Measurements from ENCODE around the gene DRAP1. TPM values are rescaled to one million over a fixed set of nuclear protein-coding genes. Genes with fewer than 3 reads are reported as not detected.

The DRAP1 gene
- total RNA-seq, 1 experiment from 2014 or later = 581 TPM

DNA sequence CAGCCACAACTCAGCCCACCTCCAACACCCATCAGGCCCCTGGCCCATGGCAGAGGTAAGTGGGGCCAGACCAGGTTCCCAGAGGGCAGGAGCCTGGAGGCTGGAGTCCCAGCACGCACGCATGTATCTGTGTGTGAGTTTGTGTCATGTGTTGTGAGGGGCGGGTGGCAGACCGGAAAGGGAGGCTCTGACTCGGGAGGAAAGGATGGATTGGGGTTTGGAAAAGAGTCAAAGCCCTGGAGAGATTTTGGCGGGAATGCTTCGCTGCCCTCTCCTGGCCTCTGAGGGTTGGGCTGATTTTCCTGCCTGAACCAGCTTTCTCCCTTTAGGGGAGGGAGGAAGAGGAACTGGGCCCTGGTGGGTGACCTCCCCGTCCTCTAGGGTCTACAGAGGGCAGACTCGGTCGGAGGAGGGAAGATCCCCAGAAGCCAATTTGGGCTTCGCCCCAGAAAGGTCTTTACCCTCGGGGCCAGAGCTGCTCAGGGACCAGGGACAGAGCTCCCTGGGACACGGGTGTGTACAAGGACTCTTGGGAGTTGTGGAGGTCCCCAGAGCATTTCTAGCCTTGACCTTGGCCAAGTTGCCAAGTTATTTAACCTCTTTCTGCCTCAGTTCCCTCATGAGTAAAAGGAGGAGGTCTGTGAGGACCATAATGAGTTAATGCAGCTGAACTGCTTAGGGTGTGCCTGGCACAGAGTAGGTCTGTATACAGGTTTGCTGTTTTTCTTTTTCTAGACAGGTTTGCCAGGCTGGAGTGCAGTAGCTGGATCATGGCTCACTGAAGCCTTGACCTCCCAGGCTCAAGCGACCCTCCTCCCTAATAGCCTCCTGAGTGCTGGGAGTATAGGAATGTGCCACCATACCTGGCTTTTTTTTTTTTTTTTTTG, 7.3 kb upstream of the DRAP1 start:
- DNase-seq (ENCODE audit: low read depth, low spot score) (no peak), ATAC-seq (peak; percentile 24)
- H3K9me3 ChIP-seq (ENCODE audit: control insufficient read depth, insufficient read depth, low read depth, low read length) = no peaks in the 10 kb centered on the region
- no peaks in the 10 kb centered on the region for H3K36me3 ChIP-seq (ENCODE audit: control insufficient read depth, insufficient read depth, low read length)
- H3K4me3 ChIP-seq (ENCODE audit: low read depth in 2 of 2, low read length in 2 of 2) = no peak overlapping the region
- ChIA-PET CTCF (interaction anchor here (0.5 to 1.2 kb wide), 5 partner anchors 9 to 582 kb away, joined by 3 to 8 read pairs (median 3); partner anchors contain the start of genes CCDC85B and FIBP), POLR2A (interaction anchor here (0.5 to 2.4 kb wide), 9 partner anchors 9 to 404 kb away, joined by 3 to 37 read pairs (median 4); partner anchors contain the start of gene FOSL1)
- peaks cover 90% of the 10 kb centered on the region for H3K4me1 ChIP-seq (ENCODE audit: control insufficient read depth, insufficient read depth, low read length)
- H3K27me3 ChIP-seq (ENCODE audit: control insufficient read depth, insufficient read depth, low read length) = no peaks in the 10 kb centered on the region
- no peak for TF ChIP-seq TCF7L2 (IDR thresholded peaks at IDR 0.05; ENCODE audit: low read depth, low read length)
- peak; percentile 69 for TF ChIP-seq POLR2AphosphoS5 (IDR thresholded peaks at IDR 0.05; ENCODE audit: low read depth, low read length)
- TF ChIP-seq SIN3A (IDR thresholded peaks at IDR 0.05; ENCODE audit: borderline replicate concordance, insufficient read depth, low read depth, low read length) = 0 out of 2 replicates have a peak, but pooled peaks have one; percentile 30
- in situ Hi-C loops (cut with HindIII; ENCODE audit: low pct_unique_long_range_greater_than_20kb, low sequenced_read_pairs) = no loop called here
- peak overlapping the region; percentile 99 for H3K27ac ChIP-seq (ENCODE audit: low read length)
- intact Hi-C loops (cut with micrococcal nuclease; ENCODE audit: unreplicated experiment) = no loop called here
- TSS peak; percentile 53 for BruUV-seq (replicated peaks)

DNA sequence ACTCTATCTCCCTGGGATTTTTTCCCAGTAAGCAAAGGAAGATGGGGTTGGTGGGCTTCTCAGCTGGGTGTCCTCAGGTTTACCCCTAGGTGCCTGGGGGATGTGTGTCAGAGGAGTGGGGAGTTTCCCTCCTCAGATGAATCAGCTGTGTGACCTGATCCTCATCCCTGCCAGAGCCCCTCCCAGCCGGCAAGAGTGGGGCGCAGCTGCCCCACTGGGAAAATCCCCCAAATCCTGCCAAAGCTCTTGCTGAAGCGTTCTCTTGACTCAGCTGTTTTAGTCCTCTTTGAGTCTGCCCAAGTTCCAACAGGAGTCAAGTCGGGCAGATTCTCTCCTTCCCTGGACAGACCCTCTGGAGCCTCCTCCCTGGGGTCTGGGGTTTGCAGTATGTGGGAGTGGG, 6.4 kb upstream of the DRAP1 start:
- TF ChIP-seq TCF7L2 (IDR thresholded peaks at IDR 0.05; ENCODE audit: low read depth, low read length) = no peak
- TF ChIP-seq, protein P1, sequence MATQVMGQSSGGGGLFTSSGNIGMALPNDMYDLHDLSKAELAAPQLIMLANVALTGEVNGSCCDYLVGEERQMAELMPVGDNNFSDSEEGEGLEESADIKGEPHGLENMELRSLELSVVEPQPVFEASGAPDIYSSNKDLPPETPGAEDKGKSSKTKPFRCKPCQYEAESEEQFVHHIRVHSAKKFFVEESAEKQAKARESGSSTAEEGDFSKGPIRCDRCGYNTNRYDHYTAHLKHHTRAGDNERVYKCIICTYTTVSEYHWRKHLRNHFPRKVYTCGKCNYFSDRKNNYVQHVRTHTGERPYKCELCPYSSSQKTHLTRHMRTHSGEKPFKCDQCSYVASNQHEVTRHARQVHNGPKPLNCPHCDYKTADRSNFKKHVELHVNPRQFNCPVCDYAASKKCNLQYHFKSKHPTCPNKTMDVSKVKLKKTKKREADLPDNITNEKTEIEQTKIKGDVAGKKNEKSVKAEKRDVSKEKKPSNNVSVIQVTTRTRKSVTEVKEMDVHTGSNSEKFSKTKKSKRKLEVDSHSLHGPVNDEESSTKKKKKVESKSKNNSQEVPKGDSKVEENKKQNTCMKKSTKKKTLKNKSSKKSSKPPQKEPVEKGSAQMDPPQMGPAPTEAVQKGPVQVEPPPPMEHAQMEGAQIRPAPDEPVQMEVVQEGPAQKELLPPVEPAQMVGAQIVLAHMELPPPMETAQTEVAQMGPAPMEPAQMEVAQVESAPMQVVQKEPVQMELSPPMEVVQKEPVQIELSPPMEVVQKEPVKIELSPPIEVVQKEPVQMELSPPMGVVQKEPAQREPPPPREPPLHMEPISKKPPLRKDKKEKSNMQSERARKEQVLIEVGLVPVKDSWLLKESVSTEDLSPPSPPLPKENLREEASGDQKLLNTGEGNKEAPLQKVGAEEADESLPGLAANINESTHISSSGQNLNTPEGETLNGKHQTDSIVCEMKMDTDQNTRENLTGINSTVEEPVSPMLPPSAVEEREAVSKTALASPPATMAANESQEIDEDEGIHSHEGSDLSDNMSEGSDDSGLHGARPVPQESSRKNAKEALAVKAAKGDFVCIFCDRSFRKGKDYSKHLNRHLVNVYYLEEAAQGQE (IDR thresholded peaks at IDR 0.05; ENCODE audit: insufficient read depth in 1 of 2, low read depth in 2 of 2, low read length in 1 of 2) = no peak
- no peak for TF ChIP-seq POLR2AphosphoS5 (IDR thresholded peaks at IDR 0.05; ENCODE audit: low read depth, low read length)
- TF ChIP-seq, protein P2, sequence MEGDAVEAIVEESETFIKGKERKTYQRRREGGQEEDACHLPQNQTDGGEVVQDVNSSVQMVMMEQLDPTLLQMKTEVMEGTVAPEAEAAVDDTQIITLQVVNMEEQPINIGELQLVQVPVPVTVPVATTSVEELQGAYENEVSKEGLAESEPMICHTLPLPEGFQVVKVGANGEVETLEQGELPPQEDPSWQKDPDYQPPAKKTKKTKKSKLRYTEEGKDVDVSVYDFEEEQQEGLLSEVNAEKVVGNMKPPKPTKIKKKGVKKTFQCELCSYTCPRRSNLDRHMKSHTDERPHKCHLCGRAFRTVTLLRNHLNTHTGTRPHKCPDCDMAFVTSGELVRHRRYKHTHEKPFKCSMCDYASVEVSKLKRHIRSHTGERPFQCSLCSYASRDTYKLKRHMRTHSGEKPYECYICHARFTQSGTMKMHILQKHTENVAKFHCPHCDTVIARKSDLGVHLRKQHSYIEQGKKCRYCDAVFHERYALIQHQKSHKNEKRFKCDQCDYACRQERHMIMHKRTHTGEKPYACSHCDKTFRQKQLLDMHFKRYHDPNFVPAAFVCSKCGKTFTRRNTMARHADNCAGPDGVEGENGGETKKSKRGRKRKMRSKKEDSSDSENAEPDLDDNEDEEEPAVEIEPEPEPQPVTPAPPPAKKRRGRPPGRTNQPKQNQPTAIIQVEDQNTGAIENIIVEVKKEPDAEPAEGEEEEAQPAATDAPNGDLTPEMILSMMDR (IDR thresholded peaks at IDR 0.05) = no peak
- TF ChIP-seq SIN3A (IDR thresholded peaks at IDR 0.05; ENCODE audit: borderline replicate concordance, insufficient read depth, low read depth, low read length) = no peak

More for the DNA sequence above, 6.4 kb upstream of the DRAP1 start:
- no TSS peak for BruUV-seq (replicated peaks)
- DNase-seq (ENCODE audit: low read depth, low spot score) = no peak
- CTCF ChIA-PET = interaction anchor here (0.5 to 0.9 kb wide), 2 partner anchors 22 to 582 kb away, joined by 3 read pairs; partner anchors contain the start of gene CCDC85B
- in situ Hi-C loops (cut with HindIII; ENCODE audit: low pct_unique_long_range_greater_than_20kb, low sequenced_read_pairs) (no loop called here), intact Hi-C loops (cut with micrococcal nuclease; ENCODE audit: unreplicated experiment) (no loop called here)
- no peaks in the 10 kb centered on the region for H3K27me3 ChIP-seq (ENCODE audit: control insufficient read depth, insufficient read depth, low read length)
- POLR2A ChIA-PET = interaction anchor here (1.4 to 2.4 kb wide), 3 partner anchors 11 to 19 kb away, joined by 4 to 37 read pairs (median 23); no protein-coding TSS in a partner anchor
- H3K9me3 ChIP-seq (ENCODE audit: control insufficient read depth, insufficient read depth, low read depth, low read length) = no peaks in the 10 kb centered on the region
- peak overlapping the region; percentile 99 for H3K27ac ChIP-seq (ENCODE audit: low read length)
- H3K36me3 ChIP-seq (ENCODE audit: control insufficient read depth, insufficient read depth, low read length) = no peaks in the 10 kb centered on the region
- no peak; the same call in 1 of the 2 replicates for ATAC-seq
- H3K4me1 ChIP-seq (ENCODE audit: control insufficient read depth, insufficient read depth, low read length) = peaks cover 91% of the 10 kb centered on the region
- no peak overlapping the region for H3K4me3 ChIP-seq (ENCODE audit: low read depth in 2 of 2, low read length in 2 of 2)

Data from Panc1 (cell line).